ENCODE measurements around the gene SLC2A6. TPM values are rescaled to one million over a fixed set of nuclear protein-coding genes. Genes with fewer than 3 reads are reported as not detected.

Gene SLC2A6
- total RNA-seq, 1 donor from 2014 or later = 10.5 TPM

DNA sequence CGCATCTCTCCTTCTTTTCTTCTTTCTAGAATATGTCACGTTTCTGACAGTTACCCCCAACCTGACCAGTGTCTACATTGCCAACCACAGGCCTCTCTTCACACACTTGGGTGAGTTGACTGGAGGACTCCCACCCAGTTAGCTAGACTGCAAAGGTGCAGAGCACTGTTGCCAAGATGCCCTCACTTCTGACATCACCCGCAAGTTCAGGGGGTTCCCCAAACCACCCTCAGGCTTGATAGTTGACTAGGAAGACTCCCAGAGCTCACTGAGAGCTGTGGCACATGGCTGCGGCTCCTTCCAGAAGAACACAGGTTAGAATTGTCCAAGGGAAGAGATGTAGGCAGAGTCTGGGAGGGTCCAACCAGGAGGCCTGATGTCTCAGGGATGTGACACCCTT lies 39.6 kb downstream of the SLC2A6 start:
- ATAC-seq = no peak
- intact Hi-C loops (cut with DNase I) = no loop called here
- no peak for DNase-seq
- TF ChIP-seq, protein P1, sequence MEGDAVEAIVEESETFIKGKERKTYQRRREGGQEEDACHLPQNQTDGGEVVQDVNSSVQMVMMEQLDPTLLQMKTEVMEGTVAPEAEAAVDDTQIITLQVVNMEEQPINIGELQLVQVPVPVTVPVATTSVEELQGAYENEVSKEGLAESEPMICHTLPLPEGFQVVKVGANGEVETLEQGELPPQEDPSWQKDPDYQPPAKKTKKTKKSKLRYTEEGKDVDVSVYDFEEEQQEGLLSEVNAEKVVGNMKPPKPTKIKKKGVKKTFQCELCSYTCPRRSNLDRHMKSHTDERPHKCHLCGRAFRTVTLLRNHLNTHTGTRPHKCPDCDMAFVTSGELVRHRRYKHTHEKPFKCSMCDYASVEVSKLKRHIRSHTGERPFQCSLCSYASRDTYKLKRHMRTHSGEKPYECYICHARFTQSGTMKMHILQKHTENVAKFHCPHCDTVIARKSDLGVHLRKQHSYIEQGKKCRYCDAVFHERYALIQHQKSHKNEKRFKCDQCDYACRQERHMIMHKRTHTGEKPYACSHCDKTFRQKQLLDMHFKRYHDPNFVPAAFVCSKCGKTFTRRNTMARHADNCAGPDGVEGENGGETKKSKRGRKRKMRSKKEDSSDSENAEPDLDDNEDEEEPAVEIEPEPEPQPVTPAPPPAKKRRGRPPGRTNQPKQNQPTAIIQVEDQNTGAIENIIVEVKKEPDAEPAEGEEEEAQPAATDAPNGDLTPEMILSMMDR (IDR thresholded peaks at IDR 0.05) = no peak
- Histone ChIP-seq H3K27me3 (ENCODE audit: low read depth) (no peaks in the 10 kb centered on the region), H3K4me3 (no peak overlapping the region), H3K36me3 (no peaks in the 10 kb centered on the region), H3K4me1 (no peaks in the 10 kb centered on the region), H3K9me3 (no peaks in the 10 kb centered on the region), H3K27ac (no peak overlapping the region)

DNA sequence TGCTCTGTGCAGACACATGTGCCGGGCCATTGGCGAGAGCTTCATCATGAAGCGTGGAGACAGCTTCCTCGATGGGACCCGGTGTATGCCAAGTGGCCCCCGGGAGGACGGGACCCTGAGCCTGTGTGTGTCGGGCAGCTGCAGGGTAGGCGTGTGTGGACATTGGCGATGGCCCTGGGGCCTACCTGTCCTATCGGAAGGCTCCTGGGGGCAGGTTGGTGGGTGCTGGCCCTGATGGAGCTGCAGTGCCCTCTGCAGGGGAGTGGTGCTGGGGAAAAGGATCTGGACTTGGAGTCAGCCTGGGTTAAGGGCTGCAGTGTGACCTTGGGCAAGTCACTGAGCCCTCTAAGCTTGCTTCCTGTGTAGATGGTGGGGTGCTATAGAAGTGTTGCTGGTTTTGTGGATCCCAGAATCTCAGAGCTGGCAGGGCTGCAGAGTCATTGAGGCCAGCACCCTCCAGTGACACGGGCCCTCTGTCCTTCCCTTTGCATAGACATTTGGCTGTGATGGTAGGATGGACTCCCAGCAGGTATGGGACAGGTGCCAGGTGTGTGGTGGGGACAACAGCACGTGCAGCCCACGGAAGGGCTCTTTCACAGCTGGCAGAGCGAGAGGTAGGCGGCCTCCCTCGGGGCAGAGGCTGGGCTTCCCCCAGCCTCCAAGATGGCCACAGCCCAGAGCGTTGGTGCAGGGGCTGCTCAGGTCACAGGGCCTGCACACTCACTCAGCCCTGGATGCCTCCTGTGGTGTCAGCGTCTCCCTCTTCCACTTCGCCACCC lies 41.0 kb downstream of the SLC2A6 start:
- Histone ChIP-seq H3K27me3 (ENCODE audit: low read depth) (no peaks in the 10 kb centered on the region), H3K4me3 (no peak overlapping the region), H3K27ac (no peak overlapping the region), H3K36me3 (no peaks in the 10 kb centered on the region), H3K4me1 (no peaks in the 10 kb centered on the region), H3K9me3 (no peaks in the 10 kb centered on the region)
- ATAC-seq (no peak), DNase-seq (no peak)
- TF ChIP-seq, protein P1 (IDR thresholded peaks at IDR 0.05) = no peak
- intact Hi-C loops (cut with DNase I) = no loop called here

DNA sequence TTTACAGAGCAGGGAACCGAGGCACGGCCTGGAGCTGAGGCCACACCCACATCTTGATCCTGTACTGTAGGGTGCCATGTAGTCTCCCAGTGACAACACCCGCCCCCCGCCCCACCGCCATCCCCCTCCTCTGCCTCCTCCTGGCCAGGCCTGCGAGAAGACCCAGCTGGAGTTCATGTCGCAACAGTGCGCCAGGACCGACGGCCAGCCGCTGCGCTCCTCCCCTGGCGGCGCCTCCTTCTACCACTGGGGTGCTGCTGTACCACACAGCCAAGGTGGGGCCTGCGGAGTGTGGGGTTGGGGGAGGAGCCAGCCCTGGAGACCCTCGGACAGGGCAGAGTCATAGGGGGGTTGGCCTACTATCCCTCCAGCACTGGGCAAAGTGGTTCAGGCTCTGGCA lies 42.2 kb downstream of the SLC2A6 start:
- no peak overlapping the region for H3K4me3 ChIP-seq
- intact Hi-C loops (cut with DNase I) = no loop called here

DNA sequence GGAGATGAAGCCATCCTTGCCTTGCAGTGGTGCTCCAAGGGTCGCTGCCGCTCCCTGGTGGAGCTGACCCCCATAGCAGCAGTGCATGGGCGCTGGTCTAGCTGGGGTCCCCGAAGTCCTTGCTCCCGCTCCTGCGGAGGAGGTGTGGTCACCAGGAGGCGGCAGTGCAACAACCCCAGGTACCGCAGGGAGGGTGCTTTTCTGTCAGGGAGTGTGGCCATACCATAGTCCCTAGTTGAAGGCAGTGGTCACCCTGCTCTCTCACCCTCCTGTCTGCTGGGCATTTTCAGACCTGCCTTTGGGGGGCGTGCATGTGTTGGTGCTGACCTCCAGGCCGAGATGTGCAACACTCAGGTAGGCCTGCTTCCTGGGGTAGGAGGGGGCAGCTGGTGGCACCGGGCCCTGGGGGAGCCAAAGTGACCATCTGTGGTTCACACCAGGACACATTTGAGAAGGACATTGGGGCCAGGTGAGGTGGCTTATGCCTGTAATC lies 45.5 kb downstream of the SLC2A6 start:
- Histone ChIP-seq H3K4me3 (no peak overlapping the region), H3K36me3 (no peaks in the 10 kb centered on the region), H3K4me1 (no peaks in the 10 kb centered on the region), H3K27me3 (ENCODE audit: low read depth) (peaks cover 3% of the 10 kb centered on the region), H3K27ac (no peak overlapping the region), H3K9me3 (no peaks in the 10 kb centered on the region)
- TF ChIP-seq, protein P1 (IDR thresholded peaks at IDR 0.05) = no peak
- intact Hi-C loops (cut with DNase I) = no loop called here
- no peak for ATAC-seq
- DNase-seq = no peak

More for the DNA sequence above, 42.2 kb downstream of the SLC2A6 start:
- DNase-seq (no peak), ATAC-seq (no peak)
- Histone ChIP-seq H3K27ac (no peak overlapping the region), H3K36me3 (no peaks in the 10 kb centered on the region), H3K4me1 (no peaks in the 10 kb centered on the region), H3K9me3 (no peaks in the 10 kb centered on the region), H3K27me3 (ENCODE audit: low read depth) (no peaks in the 10 kb centered on the region)
- TF ChIP-seq, protein P1 (IDR thresholded peaks at IDR 0.05) = no peak

DNA sequence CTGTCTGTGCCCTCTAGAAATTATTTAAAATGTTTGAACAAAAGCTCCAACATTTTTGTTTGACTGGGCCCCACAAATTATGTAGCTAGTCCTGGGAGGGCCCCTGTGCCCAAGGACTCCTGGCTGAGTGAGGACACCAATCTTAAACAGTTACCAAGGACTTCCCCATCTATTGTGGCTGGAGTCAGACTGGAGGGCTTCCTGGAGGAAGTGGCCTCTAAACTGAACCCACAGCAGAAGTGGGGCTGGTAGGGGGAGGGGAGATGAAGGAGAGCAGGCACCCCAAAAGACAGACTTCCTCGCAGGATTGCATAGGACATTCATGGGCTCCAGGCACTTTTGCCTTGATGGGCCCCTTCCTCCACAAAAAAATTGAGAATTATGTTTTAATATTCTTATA lies 48.7 kb downstream of the SLC2A6 start:
- H3K4me3 ChIP-seq = no peak overlapping the region
- ATAC-seq (no peak), DNase-seq (no peak)
- intact Hi-C loops (cut with DNase I) = no loop called here
- H3K36me3 ChIP-seq = no peaks in the 10 kb centered on the region
- H3K27me3 ChIP-seq (ENCODE audit: low read depth) = peaks cover 21% of the 10 kb centered on the region
- no peaks in the 10 kb centered on the region for H3K9me3 ChIP-seq
- no peaks in the 10 kb centered on the region for H3K4me1 ChIP-seq
- TF ChIP-seq, protein P1 (IDR thresholded peaks at IDR 0.05) = no peak
- H3K27ac ChIP-seq = no peak overlapping the region
